Stimulated activated CD4-positive, alpha-beta T cell treated with anti-CD3 and anti-CD28 coated beads, Interleukin-1b, Interleukin-23, amount 100 ng/mL, for 4 hours (primary cell): ENCODE data around the gene TBCD.
"Not testable (repeated sequence)": the region's sequence is repeated elsewhere in the genome, so short reads cannot be mapped to it uniquely, and the experiment has no call there.

Source experiments
- DNase-seq, 2 donors: peaks; one replicate each; pipeline ENCODE4 v3.0.0-alpha.2; 2020; ENCODE audit warnings: low read depth in 2 of 2

Gene TBCD

GRCh38 chr17:82955106-82955505 is 203.2 kb downstream of the TBCD start:
- DNase-seq = not testable (repeated sequence)

- not testable (repeated sequence) for DNase-seq
Measured at GRCh38 chr17:82955627-82956026, 203.8 kb downstream of the TBCD start.

GRCh38 chr17:82956146-82956725 is 204.4 kb downstream of the TBCD start:
- DNase-seq = no peak

- DNase-seq = no peak
Measured at GRCh38 chr17:82956726-82957468, 205.0 kb downstream of the TBCD start.

GRCh38 chr17:82957469-82957795 is 205.6 kb downstream of the TBCD start:
- no peak for DNase-seq

GRCh38 chr17:82957961-82958561 is 206.2 kb downstream of the TBCD start:
- DNase-seq = no peak

- no peak for DNase-seq
Measured at GRCh38 chr17:82959242-82959930, 207.5 kb downstream of the TBCD start.

GRCh38 chr17:82959990-82960418 is 208.1 kb downstream of the TBCD start:
- DNase-seq = no peak

GRCh38 chr17:82960419-82961271 is 208.8 kb downstream of the TBCD start:
- no peak for DNase-seq

- DNase-seq = no peak
Measured at GRCh38 chr17:82961366-82962162, 209.7 kb downstream of the TBCD start.

GRCh38 chr17:82962163-82962720 is 210.4 kb downstream of the TBCD start:
- no peak for DNase-seq

GRCh38 chr17:82963104-82963950 is 211.5 kb downstream of the TBCD start:
- no peak for DNase-seq

GRCh38 chr17:82964451-82964850 is 212.6 kb downstream of the TBCD start:
- DNase-seq = not testable (repeated sequence)

GRCh38 chr17:82964851-82965341 is 213.0 kb downstream of the TBCD start:
- DNase-seq = no peak

GRCh38 chr17:82965371-82965770 is 213.5 kb downstream of the TBCD start:
- DNase-seq = no peak

- no peak for DNase-seq
Measured at GRCh38 chr17:82966415-82966814, 214.6 kb downstream of the TBCD start.

GRCh38 chr17:82967268-82968032 is 215.6 kb downstream of the TBCD start:
- DNase-seq = no peak

GRCh38 chr17:82968033-82968841 is 216.4 kb downstream of the TBCD start:
- not testable (repeated sequence) for DNase-seq
